GM18858 (cell line): ENCODE measurements around the gene HELB.
A peak's percentile ranks its signal among the peaks of the same experiment; 100 is the strongest.

Experiments used
- ATAC-seq: cut with Tn5 transposase; IDR thresholded peaks from one replicate; pipeline ENCODE4 v1.9.1; 2021; ENCODE audit not compliant: unreplicated experiment

HELB gene

DNA sequence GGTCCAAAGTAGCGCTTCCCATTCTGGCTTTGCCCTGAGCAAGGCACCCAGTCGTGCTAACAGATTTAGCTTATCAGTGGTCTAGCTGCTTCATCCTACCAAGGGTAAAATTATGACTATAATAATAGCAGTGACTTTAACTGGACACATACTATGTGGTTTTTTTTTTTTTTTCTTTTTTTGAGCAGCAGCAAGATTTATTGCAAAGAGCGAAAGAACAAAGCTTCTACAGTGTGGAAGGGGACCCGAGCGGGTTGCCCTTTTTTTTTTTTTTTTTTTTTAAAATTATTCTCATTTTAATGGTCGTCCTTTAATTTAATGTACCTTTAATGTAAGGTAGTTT is 505 bp downstream of the HELB start:
- ATAC-seq: no peak

DNA sequence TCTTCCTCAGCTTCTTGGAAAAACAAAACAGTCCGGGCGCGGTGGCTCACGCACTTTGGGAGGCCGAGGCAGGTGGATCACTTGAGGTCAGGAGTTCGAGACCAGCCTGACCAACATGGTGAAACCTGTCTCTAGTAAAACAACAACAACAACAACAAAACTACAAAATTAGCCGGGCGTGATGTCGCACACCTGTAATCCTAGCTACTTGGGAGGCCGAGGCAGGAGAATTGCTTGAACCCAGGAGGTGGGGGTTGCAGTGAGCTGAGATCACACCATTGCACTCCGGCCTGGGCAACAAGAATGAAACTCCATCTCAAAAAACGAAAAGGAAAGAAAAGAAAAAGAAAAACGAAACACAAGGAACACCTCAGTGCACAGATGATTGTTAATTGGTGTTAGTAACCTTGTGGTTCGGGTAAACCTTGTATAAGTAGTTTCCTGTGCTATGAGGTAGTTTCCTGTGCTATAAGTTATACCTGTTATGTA is 1.1 kb downstream of the HELB start:
- peak; percentile 38 for ATAC-seq

DNA sequence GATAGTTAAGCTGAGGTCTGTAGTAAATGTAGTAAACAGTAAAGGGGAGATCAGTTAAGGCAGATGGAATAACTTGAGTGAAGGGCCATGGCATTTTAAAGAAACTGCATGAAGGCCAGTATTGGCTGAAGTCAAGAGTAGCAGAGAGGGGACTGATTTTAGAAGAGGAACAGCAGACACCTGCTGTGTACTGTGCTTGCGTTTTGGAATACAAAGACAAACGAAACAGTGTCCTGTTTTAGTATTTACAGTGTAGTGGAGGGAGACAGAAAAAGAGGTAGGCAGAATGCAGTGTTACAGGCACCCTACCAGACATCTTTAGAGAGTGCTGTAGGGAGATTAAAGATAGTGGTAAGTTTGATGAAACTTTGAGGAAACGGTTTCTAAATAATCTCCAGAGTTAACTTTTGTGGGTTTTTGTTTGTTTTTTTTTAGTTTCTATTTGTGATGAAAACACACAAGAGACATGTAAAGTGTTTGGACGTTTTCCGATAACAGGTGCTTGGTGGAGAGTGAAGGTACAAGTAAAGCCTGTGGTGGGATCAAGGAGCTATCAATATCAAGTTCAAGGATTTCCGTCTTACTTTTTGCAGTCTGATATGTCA is 2.1 kb downstream of the HELB start:
- no peak for ATAC-seq

DNA sequence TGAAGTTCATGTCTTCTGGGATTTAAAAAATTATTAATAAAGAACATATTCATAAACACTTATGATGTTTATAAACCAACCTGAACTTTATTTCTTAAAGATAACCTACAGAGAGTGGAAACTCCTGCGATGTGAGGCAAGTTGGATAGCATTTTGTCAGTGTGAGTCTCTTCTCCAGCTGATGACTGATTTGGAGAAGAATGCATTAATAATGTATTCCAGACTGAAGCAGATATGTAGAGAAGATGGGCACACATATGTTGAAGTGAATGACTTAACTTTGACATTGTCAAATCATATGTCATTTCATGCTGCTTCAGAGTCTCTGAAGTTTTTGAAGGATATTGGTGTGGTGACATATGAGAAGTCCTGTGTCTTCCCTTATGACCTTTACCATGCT is 7.3 kb downstream of the HELB start:
- no peak for ATAC-seq

DNA sequence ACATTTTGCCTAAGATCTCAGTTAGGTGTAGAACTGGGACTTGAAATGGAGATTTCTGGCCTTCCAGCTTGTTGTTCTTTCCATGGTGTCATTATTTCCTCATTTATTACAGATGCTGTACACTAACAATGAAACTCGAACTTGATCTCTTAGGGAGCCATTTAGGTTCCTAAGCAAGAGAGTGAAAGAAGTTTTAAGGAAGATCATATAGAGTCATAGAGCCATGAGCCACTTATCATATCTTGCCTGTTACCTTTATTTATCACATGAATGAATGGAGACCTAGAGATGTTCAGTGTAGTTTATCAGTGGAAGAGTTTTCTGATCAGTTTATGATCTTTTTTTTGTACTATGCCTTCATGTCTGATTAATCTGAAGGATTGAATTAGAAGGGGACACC is 9.9 kb downstream of the HELB start:
- no peak for ATAC-seq

DNA sequence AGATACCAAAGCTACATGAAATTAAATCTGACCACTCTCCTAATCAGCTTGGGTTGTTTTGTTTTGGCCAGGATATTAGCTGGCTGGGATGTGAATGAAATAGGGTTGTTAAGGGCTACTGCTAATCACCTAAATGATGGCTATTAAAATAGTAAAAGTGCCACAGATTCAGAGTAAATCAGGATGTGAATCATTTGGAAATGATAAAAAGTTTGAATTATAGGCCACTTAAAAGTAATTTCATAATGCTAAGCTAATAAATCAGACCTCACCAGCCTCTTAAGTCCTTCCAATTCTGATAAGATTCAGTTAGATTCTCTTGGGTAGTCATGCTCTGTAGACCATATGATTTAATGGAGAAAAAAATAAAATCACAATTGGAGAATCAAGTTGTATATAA is 12.0 kb downstream of the HELB start:
- no peak for ATAC-seq

DNA sequence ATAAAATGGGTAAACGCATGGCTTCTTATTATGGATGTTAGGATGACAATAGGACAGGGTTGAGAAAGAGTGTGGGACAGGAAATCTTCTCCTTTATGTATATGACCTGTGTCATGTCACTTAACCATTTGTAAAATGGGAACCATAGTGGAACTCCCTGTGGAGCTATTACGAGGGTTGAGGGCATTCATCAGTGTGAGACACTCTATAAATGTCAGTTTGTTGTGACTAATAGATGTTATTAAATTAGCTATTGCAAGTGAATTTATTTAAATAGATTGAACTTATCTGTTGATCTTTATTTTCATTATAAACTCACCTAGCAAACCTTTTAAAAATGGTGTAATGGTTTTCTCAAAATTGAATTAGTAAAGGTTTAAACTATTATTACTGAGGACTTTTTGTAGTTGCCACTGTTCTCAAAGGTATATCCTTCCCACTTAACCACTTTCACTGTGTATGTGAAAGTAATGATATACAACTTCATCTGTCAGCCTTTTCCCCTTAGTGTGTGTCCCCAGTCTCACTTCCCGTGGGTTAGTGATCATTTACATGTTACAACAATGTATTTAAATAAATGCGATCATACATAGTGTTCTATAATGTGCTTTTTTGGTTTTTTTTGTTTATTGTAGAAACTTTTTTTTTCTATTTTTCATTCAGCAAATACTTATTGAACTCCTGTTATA is 17.1 kb downstream of the HELB start:
- ATAC-seq: peak; percentile 64

DNA sequence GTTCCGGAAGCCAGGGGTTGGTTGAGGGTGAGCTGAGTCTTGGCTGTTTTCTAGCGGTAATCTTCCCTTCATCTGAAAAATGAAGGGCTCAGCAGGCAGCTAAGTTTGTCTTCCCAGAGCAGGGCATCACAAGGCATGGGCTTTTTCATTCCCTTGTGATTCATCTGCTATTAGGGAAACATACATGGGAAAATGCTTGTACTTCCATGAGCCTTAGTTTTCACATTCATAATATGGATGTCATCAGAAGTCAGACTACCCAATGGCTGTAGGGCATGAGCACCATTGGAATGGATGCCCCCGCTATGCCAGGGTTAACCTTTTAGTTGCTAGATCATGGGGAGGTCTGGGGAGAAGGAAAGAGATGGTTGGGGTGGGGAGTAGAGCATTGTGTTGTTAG is 18.7 kb downstream of the HELB start:
- ATAC-seq: no peak

DNA sequence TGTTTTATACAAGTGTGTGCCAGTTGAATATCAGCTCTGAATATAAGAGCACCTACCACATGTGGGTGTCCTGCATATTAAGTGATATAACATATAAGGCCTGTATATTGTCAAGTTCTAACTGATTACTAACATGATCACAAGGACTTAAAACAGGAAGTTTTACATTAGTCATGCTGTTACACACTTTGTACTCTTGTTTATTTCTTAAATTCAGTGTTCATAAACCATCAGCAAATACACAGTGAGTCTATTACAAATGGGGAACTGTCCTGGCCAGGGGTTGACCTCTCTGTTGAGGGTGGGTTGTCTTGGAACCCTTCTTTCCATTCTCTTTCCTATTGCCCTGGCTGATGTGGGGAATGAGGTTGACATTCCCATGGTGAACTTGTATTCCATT is 19.1 kb downstream of the HELB start:
- ATAC-seq: no peak

DNA sequence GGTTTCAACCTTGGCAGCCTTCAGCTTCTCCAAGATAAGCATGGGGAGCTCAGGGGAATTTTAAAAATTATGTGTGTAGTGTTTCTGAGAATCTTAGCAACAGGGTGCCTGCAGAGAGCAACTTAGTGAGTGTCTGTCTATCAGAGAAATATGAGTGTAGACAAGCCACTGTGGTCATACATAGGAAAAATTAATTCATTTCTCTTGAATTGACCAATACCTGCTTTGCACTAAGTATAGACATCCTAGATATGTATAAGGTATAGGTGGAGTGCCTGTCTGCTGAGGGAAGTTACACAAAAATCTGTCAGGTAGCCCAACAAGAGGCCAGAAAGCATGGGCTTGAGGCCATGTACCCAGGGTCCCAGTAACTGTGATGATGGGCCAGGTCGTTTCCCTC is 20.7 kb downstream of the HELB start:
- no peak for ATAC-seq

DNA sequence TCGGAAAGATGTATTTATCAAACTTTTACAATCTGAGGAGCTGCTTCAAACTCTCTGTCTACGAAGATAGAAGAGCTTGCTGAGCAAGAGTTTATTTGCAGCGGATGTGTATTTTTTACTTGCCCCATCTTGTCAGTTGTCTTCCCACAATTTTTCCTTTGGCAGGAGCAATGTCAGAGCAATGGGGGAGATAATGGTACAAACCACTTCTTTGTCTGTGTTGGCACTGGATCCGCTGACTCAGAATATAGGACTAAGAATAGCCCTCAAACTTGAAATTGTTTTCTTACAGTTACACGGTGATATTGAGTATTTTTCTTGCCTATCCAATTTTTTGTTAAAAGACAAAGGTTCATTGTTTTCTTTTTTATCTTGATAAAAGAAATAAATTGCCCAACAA is 27.6 kb downstream of the HELB start:
- no peak for ATAC-seq

DNA sequence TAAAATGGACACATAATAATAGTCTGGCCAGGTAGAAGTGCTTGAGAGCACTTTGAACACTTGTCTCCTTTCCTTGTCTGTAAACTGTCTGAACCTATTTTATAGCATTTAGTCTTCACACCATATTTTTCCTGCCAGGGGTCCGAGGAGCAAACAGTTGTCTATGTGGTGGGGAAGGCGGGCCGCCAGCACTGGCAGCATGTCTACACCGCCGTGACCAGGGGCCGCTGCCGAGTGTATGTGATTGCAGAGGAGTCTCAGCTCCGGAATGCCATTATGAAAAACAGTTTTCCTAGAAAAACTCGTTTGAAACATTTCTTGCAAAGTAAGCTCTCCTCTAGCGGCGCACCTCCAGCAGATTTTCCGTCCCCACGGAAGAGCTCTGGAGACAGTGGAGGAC is 28.7 kb downstream of the HELB start:
- no peak for ATAC-seq

DNA sequence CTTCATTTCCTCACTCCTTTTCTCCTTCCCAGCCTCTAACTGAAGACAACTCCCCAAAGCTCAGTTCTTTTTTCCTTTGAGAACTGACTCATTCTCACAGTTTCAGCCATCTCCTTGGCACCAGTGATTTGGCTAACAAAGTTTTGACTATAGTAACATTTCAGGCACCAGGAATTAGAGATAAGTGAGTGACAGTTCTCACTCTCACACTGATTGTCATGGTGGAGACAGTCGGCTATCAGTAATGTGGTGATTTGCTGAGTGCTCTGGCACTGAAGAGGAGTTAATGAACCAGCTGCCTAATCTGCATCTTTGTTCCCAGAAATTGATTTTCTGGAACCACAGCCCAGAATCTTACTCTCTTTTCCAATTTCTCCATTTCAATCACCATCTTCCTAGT is 29.5 kb downstream of the HELB start:
- ATAC-seq: no peak

DNA sequence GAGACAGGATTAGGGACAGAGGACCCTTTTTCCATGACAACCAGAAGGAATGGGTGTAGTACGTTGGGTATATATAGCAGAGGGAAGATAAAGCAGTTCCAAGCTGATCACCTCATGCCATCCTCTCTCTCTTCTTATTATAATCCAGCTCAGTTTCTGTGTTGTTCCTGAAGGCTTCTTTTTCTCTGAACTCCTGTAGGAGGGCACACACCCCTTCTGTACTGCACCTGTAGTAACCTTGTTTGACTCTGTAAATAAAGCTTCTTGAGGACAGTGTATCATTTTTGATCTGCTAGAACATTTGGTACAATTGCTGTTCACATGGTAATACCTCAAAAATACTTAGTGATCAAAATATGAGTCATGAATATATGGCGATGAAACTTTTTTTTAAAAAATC is 33.5 kb downstream of the HELB start:
- no peak for ATAC-seq

DNA sequence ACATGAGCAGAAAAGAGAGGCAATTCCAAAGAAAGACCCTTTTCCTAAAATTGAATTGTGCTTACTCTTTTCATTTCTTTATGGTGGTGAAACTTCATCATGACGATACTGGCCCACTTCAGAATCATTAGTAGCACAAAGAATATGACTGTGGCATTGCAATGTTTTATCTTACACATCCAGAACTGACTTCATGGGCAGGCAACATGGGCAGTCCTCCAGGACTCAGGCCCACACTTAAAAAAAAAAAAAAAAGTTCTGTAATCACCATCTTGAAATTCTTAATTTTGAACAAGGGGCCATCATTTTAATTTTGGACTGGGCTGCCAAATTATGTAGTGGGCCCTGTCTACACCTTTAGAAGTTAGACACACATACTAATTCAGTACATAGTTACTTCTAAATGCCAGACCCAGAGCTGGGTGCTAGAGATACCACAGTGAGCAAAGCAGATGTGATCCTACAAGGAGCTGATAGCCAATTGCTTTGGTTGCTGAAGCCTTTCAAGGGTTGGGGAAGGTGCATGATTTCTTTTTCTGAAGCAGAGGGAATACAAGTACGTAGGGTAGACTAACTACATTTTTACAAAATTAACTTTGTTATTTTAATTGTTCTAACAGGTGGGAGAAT is 35.2 kb downstream of the HELB start:
- no peak for ATAC-seq

DNA sequence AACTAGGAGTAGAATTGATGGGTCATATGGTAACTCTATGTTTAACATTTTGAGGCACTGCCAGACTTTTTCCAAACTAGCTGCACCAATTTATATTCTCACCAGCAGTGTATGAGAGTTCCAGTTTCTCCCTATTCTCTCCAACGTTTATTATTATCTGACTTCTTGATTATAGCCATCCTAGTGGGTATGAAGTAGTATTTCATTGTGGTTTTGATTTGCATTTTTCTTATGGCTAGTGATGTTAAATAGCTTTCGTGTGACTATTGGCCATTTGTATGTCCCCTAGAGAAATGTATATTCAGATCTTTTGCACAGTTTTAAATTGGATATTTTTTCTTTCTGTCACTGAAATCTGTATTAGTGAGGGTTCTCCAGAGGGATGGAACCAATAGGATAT is 37.8 kb downstream of the HELB start:
- no peak for ATAC-seq

DNA sequence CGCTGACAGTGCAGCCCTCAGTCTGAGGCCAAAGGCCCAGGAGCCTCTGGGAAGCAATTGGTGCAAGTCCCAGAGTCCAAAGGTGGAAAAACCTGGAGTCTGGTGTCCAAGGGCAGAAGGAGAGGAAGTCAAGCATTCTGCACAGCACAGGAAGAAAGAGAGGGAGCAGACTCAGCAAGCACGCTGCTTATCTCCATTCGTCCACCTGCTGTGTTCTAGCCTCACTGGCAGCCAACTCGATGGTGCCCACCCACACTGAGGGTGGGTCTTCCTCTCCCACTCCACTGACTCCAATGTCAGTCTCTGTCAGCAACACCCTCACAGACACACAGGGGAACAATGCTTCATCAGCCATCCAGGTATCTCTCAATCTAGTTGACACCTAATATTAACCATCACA is 38.8 kb downstream of the HELB start:
- ATAC-seq: no peak

DNA sequence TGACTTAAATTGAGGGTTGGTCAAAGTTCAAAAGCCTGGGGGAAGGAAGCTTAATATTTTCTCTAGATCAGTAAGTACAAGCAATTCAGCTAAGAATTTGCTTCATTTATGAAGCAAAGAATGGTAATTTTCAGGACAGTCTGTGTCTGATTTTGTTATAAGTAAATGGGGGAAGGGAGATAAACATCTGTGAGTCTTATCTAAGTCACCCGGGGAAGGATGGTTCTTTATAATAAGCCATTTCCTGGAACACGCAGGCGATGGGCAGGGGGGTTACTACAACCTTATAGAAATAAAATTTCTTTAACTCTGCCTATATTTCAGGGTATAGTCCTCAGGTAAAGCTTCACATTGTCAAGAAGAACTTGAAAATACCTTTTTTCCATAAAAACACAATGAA is 42.9 kb downstream of the HELB start:
- no peak for ATAC-seq

DNA sequence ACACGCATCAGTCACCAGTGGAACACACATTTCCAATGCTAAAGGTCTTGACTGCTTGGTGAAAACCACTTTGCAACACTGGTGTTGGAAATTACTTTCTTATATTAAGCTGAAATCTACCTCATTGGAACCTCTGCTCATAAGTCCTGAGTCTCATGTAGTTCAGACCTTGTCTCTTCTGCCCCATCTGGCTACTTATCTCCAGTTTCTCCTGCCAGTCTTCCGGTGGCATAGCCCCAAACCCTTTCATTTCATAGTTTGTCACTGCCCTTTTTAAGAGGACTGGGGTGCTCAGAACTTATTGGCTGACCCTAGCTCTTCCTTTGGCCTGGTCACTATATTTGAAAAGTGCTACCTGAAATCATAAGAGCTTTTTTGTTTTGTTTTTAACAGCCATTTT is 43.7 kb downstream of the HELB start:
- ATAC-seq: no peak

DNA sequence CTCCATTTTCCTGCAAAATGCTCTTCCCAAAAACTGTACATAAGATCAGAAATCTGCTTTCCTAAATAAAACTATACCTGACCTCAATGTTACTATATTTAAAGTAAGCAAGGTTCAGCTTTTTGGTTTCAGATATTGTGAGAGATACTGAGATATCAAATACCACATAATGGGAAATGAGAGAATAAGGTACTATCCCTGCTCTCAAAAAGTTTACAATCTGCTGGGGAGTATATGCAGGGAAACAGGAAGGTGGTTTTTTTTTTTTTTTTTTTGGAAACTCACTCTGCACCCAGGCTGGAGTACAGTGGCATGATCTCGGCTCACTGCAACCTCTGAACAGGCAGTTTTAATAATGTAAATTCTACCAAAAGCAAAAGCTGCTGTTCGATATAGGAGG is 49.0 kb downstream of the HELB start:
- no peak for ATAC-seq

DNA sequence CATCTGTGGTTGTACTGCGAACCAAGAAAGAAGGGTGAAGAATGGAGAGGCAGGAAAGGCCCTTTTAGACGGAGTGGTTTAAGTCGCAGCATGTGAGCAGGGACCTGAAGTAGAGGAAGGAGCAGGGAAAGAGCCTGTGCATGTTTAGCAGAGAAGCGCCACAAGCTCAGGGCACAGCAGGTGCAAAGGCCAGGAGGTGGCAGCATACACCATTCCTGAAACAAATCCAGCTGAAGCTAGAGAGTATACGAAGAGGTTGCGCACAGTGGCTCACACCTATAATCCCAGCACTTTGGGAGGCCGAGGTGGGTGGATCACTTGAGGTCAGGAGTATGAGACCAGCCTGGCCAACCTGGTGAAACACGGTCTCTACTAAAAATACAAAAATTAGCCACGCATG is 49.9 kb downstream of the HELB start:
- no peak for ATAC-seq

DNA sequence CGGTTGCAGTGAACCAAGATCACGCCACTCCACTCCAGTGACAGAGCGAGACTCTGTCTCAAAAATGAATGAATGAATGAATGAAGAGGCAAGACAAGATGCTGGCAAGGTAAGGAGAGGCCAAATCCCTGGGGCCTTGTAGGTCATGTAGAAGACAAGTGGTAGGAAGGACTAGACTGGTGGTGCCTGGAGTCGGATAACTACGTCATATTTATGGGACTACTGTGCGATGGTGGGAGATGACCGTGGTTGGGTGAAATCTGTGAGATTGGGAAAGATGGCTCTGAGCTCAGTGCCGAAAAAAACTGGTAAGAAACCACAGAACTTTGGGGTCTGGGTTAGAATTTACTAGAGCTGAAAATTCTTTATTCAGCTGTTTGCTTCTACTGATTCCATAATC is 50.6 kb downstream of the HELB start:
- ATAC-seq: no peak

DNA sequence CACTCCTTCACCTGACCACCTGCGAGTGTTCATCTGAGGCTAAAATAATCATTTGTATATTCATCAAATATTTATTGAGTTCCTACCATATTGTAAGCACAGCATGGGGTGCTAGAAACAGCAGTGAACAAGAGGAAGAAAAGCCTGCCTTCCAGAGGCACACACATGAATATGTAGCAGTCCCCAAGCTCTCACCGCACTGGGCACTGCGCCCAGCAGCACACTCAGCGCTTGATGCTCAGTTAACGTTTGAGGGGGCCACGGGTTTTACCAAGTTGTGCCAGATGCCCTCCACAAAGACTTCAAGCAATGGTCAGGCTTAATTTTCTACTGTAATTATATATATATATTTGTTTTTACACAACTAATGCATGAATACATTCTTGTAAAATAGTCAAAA is 52.0 kb downstream of the HELB start:
- ATAC-seq: no peak
